ENCODE measurements around the gene NDUFS6.
"Not testable (repeated sequence)": the region's sequence is repeated elsewhere in the genome, so short reads cannot be mapped to it uniquely, and the experiment has no call there.

NDUFS6 gene

DNA sequence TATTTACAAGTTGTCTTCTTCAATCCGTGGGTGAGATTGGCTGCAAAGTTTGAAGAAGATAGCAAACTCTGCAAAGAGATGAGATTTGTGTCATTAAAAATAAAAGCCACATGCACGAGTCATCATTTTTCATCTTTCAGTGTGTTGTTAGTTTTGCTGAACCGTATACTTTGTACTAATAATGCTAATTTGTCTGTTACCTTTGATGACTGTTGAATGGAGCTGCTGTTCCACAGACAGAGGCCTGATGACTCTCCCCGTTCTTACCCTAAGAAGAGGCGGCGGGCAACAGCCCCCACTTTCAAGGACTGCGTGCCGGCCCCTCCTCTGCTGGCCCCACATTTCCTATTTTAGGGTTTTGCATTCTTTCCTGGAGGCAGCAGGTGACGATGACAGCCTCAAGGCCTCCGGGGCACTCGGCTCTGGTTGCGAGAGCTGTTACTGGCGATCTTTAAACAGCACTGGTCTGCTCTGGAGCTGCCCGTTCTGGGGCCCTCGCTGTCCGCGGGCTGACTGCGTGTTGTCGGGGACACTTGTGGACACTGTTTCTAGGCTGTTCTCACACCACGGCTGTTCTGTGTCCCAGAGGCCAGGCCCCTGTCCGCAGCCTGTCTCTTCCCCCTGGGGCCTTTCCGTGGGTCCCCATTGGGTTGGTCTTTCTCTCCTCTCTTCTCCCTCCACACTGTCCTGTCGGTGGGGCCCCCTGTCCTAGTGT, 35.1 kb downstream of the NDUFS6 start:
- DNase-seq: no peak

GRCh38 chr5:1836891-1837880, 36.0 kb downstream of the NDUFS6 start:
- DNase-seq: no peak

- DNase-seq: no peak
Observed at GRCh38 chr5:1838013-1838412, 36.8 kb downstream of the NDUFS6 start.

- DNase-seq: no peak
Observed at GRCh38 chr5:1840071-1840547, 38.9 kb downstream of the NDUFS6 start.

- DNase-seq: no peak
Observed at GRCh38 chr5:1840741-1841521, 39.7 kb downstream of the NDUFS6 start.

- no peak for DNase-seq
Observed at GRCh38 chr5:1842004-1842819, 41.0 kb downstream of the NDUFS6 start.

DNA sequence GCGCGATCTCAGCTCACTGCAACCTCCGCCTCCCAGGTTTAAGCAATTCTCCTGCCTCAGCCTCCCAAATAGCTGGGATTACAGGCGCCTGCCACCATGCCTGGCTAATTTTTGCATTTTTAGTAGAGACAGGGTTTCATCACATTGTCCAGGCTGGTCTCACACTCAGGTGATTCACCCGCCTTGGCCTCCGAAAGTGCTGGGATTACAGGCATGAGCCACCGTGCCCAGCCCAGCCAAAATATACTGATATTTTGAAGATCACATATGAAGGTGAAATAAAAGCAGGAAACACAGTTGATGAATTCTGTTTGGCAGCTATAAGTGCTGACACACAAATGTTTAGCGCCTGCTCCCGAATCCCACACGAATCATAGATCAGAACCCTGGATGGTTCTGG, 42.6 kb downstream of the NDUFS6 start:
- DNase-seq: not testable (repeated sequence)

DNA sequence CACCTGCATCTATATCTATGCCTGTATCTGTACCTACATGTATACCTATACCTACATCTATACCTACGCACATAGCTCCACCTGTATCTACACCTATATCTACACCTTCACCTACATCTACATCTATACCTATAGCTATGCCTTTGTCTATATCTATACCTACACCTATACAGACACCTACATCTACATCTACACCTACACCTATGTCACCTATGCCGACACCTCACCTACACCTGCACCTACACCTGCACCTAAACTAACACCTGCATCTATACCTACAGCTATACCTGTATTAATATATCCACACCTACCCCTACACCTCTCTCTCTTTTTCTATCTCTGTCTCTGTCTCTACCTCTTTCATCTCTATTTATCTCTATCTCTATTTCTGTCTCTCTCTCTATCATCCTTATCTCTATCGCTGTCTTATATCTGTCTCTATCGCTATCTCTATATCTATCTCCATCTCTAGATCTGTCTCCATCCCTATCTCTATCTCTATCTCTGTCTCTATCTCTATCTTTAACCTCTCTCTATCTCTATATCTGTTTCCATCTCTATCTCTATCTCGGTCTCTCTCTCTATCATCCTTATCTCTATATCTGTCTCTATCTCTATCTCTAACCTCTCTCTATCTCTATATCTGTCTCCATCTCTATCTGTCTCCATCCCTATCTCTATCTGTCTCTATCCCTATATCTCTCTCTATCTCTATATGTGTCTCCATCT, 43.7 kb downstream of the NDUFS6 start:
- DNase-seq: no peak

- DNase-seq: no peak
Observed at GRCh38 chr5:1845696-1846095, 44.5 kb downstream of the NDUFS6 start.

GRCh38 chr5:1846583-1846982, 45.4 kb downstream of the NDUFS6 start:
- DNase-seq: no peak

DNA sequence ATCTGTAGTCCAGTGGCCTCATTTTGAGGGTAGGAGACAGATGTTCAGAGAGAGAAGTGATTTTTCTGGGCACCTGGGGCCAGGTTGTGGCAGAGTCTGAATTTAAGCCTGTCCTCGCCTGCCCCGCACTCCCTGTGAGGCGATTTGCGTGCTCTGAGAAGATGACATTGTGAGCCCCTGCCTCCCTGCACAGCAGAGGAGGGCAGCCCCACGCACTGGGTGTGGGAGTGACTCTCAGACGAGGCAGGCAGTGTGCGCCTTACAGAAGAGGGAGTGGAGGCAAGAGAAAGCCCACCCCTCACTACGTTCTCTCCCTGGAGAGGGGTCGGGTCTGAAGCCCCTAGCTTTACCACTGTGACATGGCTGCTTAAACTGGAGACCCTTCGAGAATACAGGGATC, 45.8 kb downstream of the NDUFS6 start:
- DNase-seq: no peak

- no peak for DNase-seq
Observed at GRCh38 chr5:1847611-1848010, 46.4 kb downstream of the NDUFS6 start.

DNA sequence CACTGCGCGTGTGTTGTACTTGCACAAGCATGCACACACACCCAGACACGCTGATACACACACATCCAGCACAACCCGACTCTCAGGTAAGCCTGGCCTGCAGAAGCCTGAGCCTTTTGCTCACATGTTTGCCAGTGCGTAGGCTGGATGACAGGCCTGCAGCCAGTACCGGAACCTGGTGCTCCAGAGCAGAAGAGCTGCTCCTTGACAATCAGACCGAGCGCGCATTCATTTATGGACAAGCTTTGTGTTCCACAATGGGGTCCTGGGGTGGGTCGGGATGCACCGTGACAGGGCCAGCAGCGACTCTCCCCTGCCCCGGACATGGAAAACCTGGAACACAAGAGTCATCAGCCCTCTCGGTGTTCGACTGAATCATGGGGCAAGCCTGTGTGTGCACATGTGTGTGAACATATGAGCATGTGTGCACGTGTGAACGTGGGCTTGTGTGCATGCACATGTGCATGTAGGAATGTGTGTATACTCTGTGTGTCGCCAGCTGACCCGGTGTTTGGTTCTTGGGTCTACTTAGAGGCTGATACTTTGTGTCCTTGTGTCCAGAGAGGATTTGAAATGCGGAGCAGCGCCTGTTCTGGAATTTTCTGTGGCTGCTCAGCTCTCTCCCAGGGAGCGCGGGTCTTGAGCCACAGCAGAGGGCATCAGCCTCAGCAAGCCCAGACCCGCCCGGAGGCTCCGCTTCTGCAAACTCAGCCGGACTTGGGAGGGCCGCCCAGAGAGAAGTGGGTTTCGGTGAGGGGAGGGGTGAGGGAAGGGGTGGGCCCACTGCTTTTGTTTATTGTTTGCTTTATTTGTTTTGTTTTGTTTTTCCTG, 49.3 kb downstream of the NDUFS6 start:
- no peak for DNase-seq

- DNase-seq: no peak
Observed at GRCh38 chr5:1851290-1851934, 50.2 kb downstream of the NDUFS6 start.

- DNase-seq: no peak
Observed at GRCh38 chr5:1852324-1852947, 51.2 kb downstream of the NDUFS6 start.

DNA sequence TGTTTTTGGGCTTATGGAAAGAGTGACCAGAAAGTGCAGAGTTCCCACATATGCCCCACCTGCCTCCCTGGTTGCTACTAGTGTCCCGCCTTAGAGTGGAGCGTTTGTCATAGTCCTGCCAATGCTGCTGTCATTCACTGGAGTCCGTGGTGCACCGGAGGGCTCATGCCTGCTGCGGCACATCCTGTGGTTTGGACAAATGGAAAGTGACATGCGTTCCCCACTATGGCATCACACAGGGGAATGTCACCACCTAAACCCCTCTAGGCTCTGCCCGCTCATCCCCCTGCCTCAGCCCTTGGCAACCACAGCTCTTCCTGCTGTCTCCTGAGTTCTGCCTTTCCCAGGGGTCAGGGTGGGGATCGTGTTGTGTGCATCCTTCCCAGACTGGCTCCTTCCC, 52.3 kb downstream of the NDUFS6 start:
- DNase-seq: no peak

GRCh38 chr5:1855075-1855474, 53.9 kb downstream of the NDUFS6 start:
- DNase-seq: no peak

DNA sequence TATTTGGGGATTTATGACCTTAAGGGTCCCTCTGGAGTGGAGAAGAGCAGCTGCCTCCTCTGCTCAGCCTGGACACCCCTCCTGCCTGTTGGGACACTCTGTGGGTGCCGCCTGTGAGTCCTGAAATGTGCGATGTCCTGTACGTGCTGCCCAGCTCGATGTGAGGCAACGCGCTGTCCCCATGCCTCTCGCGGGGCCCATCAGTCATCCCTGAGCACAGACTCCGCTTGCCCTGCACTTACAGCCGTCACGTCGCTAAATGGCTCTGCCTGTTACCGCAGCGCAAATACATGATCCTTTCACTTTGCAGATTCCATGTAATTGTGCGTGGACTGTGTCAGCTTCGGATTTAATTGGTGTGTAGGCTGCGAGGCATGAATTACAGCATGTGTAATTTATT, 54.4 kb downstream of the NDUFS6 start:
- DNase-seq: no peak

GRCh38 chr5:1856596-1857255, 55.5 kb downstream of the NDUFS6 start:
- DNase-seq: no peak

Data from Kasumi-1 (cell line).